EH (cell line): ENCODE results near the gene SF3B3.
"Not testable (repeated sequence)": the region's sequence is repeated elsewhere in the genome, so short reads cannot be mapped to it uniquely, and the experiment has no call there.

ENCODE experiments used
- DNase-seq: peaks from one replicate; pipeline ENCODE4 v3.0.0-alpha.2; 2015; ENCODE audit warnings: low read depth

The SF3B3 gene

GRCh38 chr16:70568601-70569237 lies 45.1 kb downstream of the SF3B3 start:
- no peak for DNase-seq

DNA sequence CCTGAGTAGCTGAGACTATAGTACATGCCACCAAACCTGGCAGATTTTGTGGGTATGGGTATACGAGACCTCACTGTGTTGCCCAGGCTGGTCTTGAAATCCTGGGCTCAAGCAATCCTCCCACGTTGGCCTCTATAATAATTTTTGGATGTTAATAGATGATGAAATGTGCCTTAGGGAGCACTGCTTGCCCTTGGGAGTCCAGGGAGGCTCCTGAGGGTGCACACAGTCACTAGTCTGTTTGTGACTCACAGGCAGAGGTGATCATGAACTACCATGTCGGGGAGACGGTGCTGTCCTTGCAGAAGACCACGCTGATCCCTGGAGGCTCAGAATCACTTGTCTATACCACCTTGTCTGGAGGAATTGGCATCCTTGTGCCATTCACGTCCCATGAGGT lies 46.1 kb downstream of the SF3B3 start:
- no peak for DNase-seq

- DNase-seq, result no peak
These were observed 47.5 kb downstream of the SF3B3 start for GRCh38 chr16:70570967-70571570.

DNA sequence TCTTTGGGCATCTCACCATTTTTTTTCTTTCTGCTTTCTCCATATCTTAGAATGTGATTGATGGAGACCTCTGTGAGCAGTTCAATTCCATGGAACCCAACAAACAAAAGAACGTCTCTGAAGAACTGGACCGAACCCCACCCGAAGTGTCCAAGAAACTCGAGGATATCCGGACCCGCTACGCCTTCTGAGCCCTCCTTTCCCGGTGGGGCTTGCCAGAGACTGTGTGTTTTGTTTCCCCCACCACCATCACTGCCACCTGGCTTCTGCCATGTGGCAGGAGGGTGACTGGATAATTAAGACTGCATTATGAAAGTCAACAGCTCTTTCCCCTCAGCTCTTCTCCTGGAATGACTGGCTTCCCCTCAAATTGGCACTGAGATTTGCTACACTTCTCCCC lies 48.0 kb downstream of the SF3B3 start:
- no peak for DNase-seq

DNA sequence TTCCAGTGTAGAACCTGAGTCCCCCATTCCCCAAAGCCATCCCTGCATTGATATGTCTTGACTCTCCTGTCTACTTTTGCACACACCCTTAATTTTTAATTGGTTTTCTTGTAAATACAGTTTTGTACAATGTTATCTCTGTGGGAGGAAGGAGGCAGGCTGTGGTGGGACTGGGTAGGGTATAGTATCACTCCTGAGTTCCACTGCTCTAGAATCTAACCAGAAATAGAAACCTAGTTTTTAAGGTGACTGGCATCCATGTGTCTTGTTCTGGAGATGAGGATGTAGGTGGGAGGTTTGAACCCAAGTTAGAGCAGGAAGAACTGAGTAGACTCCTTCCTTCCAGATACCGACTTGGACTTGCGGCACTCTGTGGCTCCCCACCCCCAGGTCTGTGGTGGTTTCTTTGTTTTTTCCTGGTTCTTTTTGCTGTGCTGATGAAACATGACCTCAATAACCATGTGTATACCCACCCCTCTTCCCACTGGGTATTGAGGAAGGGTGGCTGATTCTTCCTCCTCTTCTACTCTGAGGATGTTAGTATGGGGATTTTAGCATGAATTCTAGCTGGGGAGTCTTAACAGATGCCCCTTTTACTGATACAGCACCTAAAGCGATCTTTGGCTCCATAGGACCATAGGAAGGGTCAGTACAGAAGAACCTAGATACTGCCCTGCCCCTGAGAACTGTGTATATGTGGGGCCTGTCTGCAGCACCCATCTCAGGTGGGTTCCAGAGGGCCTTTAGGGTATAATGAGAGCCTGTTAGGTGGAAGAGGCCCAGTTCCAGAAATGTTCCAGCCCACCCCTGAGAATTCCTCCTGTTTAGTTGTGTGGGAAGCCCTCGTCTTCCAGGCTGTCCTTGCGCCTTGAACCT lies 48.7 kb downstream of the SF3B3 start:
- DNase-seq, result no peak

- DNase-seq, result no peak
These were observed 49.3 kb downstream of the SF3B3 start for GRCh38 chr16:70572926-70573270.

GRCh38 chr16:70573451-70574121 lies 50.0 kb downstream of the SF3B3 start:
- DNase-seq, result peak; percentile 96

DNA sequence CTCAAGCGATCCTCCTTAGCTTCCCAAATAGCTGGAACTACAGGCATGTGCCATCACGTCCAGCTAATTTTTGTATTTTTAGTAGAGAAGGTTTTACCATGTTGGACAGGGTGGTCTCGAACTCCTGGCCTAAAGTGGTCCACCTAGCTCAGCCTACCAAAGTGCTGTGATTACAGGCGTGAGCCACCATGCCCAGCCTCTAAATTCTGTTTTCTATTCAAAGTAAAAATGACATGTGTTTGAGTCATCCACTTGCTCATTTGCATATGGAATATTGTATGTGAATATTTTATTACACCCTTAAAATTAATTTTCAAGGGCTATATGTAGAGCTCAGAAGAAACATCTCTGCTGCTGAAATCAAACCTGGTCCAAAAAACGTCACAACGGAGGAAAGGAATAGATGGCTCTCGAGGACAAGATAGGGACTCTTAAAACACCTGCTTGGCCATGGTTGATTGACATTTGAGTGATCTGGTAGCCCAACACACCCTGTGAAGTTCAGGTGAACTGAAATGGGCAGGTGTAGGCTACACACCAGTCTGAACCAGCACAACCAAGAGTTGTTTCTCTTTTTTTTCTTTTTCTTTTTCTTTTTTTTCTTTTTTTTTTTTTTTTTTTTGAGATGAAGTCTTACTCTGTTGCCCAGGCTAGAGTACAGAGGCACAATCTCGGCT lies 51.1 kb downstream of the SF3B3 start:
- no peak for DNase-seq

DNA sequence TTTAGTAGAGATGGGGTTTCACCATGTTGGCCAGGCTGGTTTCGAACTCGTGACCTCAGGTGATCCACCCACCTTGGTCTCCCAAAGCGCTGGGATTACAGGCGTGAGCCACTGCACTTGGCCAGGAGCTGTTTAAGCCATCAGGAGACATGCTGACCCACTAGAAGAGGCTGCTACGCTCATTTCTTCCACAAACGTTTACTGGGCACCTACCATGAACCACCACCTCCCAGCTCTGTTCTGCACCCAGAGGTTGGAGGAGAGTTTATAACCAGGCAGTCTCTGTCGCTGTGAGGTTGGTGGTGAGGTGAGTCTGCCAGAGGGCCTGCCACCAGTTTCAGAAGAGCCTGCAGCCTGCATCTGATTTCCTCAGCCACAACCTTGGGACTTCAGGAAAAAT lies 51.8 kb downstream of the SF3B3 start:
- no peak for DNase-seq

GRCh38 chr16:70576431-70577255 lies 53.0 kb downstream of the SF3B3 start:
- peak; percentile 93 for DNase-seq

- peak; percentile 81 for DNase-seq
These were observed 53.7 kb downstream of the SF3B3 start for GRCh38 chr16:70577256-70577698.

- no peak for DNase-seq
These were observed 54.4 kb downstream of the SF3B3 start for GRCh38 chr16:70578035-70578434.

- DNase-seq, result no peak
These were observed 55.6 kb downstream of the SF3B3 start for GRCh38 chr16:70579248-70579647.

GRCh38 chr16:70579648-70580630 lies 56.3 kb downstream of the SF3B3 start:
- no peak for DNase-seq

GRCh38 chr16:70582280-70582978 lies 58.8 kb downstream of the SF3B3 start:
- DNase-seq, result peak; percentile 21

DNA sequence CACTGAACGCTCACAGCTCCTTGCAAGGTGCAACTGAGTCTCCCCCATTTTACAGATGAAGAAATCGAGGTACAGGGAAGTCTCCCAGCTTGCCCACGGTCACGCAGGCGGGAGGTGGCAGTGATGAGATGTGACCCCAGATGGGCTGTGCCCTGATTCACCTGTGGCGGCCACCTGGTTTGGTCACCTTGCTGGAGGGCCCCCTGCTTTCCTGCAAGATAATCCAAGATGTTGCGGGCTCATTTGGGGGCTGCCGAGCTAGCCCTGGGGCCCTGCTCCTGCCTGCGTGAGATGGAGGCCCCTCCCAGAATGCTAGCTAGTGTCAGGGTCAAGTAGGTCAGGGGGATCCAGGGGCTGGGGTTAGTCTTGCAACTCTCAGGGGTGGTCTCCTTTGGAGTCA lies 63.1 kb downstream of the SF3B3 start:
- no peak for DNase-seq

GRCh38 chr16:70588565-70588964 lies 64.9 kb downstream of the SF3B3 start:
- DNase-seq, result peak; percentile 27

DNA sequence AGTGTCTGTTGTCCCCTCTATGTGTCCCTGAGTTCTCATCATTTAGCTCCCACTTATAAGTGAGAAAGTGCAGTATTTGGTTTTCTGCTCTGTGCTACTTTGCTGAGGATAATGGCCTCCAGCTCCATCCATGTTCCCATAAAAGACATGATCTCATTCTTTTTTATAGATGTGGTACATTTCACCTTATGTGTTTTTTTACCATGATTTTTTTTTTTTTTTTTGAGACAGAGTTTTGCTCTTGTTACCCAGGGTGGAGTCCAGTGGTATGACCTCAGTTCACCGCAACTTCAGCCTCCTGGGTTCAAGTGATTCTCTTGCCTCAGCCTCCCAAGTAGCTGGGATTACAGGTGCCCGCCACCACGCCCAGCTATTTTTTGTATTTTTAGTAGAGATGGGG lies 65.8 kb downstream of the SF3B3 start:
- DNase-seq, result not testable (repeated sequence)

DNA sequence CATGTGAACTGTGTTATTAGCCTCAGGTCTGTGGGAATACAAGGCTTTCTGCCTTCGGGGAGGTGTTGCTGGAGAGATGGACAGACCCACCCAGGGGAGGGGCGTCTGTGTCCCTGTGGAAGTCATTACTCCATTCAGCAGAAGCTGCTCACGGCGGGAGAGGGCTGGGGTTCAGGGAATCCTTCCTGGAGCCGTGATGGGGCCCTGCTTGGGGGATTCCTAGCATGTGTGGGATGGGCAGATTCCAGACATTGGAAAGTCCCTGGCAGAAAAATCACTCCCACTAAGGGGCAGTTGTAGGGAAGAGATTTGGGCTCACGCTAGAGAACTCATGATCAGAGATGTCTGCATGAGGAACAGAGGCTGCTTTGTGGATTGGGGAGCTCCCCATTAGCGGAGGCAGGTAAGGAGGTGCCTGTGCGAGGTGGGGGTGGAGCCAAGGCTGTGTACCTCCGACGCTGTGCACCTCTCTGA lies 66.4 kb downstream of the SF3B3 start:
- DNase-seq, result peak; percentile 43
